GM18867 (cell line): ENCODE results near the gene PLCL2.

Source experiments
- ATAC-seq: cut with Tn5 transposase; IDR thresholded peaks from one replicate; pipeline ENCODE4 v1.9.1; 2021; ENCODE audit warnings: mild to moderate bottlenecking, moderate library complexity; ENCODE audit not compliant: unreplicated experiment

The PLCL2 gene

DNA sequence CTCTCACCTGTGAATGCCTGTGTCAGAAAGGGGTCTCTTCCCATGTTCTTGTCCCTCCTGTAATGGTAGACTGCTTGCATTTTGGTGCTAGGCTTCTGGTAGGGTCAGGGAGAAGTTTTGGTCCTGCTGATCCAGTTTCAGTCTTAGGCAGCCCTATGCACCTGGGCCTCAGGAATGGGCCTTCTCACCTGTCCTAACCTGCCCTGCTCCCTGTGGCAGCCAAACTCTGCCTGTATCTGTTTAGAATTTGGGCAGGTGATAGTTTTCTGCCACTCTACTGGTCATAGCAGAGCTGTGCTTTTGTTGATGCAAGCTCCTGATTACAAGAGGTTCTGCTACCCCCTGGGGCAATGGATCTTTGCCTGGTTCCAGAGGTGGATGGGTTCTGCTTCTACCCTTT, 118.7 kb downstream of the PLCL2 start:
- no peak for ATAC-seq

DNA sequence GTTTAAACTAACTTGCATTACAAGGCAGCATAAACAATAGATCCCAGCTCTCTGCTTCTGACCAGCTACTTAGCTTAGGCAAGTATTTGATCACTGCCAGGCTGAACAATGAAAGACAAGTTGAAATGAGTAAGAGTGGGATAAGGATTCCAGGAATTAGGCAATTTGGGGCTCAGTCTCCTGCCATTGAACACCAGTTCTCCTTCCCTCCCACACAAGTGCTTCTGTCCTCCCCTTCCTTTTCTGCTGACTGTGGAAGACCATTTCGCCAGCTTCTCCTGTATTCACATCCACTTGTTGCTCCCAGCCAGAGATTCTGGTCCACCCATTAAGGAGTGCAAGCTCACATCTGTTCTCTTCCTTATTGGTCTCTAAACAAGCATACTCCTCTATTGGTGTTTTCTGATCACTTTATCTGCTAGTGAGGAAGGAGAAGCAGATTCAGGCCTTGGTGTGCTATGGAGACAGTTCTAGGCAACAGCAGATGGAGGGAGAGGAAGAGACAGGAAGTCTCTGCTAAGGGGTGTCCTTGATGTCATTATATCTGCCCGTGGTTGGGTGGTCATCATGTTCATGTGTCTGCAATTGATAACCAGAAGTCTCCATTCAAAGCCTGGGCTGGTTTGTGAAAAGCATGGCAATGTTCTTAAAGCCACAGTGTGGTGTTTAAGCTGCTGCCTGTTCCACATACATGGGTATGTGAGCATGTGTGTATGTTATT, 121.5 kb downstream of the PLCL2 start:
- no peak for ATAC-seq

GRCh38 chr3:17007284-17007683, 122.5 kb downstream of the PLCL2 start:
- no peak for ATAC-seq

DNA sequence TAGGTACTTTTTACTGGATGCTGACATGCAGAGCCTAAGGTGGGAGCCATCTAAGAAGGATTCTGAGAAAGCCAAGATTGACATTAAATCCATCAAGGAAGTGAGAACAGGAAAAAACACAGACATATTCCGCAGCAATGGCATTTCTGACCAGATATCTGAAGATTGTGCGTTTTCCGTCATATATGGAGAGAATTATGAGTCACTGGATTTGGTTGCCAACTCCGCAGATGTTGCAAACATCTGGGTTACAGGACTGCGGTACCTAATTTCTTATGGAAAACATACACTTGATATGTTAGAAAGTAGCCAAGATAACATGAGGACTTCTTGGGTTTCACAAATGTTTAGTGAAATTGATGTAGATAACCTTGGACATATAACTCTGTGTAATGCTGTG, 125.1 kb downstream of the PLCL2 start:
- ATAC-seq: no peak

DNA sequence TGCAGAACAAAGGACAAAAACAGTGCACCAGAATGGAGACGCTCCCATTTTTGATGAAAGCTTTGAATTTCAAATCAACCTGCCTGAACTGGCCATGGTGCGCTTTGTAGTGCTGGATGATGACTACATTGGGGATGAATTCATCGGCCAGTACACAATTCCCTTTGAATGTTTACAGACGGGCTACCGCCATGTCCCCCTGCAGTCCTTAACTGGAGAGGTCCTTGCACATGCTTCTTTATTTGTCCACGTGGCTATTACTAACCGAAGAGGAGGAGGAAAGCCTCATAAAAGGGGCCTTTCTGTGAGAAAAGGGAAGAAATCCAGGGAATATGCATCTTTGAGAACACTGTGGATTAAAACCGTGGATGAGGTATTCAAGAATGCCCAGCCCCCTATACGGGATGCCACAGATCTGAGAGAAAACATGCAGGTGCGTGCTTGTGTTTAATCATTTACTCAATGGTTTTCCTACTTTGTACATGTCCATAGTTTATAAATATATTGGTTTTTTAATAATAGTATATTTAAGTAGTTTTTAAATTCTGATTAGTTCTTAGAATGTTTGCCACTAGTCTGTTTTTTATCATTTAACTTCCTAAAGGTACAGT, 127.1 kb downstream of the PLCL2 start:
- ATAC-seq: no peak

- no peak for ATAC-seq
Observed at GRCh38 chr3:17013050-17013449, 128.3 kb downstream of the PLCL2 start.

GRCh38 chr3:17013571-17013970, 128.8 kb downstream of the PLCL2 start:
- no peak for ATAC-seq

DNA sequence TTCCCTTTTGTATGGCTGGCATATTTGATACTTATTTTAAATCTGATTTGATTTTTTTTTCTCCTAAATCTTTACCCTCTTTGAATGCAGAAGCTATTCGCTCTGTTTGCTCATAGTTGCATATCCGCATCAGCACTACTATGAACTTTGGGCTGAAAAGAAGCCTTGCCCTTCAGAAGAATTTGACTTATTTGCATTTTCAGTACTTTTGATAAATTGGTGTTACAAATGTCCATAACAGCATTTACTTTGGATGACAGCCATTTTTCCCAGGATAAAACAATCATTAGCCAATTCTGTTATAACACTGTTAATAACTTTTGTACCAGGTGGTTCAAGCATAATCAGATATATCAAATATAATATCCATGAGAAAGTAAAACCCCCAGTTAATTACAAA, 129.5 kb downstream of the PLCL2 start:
- no peak for ATAC-seq

- ATAC-seq: no peak
Observed at GRCh38 chr3:17014709-17015108, 130.0 kb downstream of the PLCL2 start.

- no peak for ATAC-seq
Observed at GRCh38 chr3:17021614-17022013, 136.9 kb downstream of the PLCL2 start.

GRCh38 chr3:17023006-17023664, 138.4 kb downstream of the PLCL2 start:
- ATAC-seq: peak; percentile 91

DNA sequence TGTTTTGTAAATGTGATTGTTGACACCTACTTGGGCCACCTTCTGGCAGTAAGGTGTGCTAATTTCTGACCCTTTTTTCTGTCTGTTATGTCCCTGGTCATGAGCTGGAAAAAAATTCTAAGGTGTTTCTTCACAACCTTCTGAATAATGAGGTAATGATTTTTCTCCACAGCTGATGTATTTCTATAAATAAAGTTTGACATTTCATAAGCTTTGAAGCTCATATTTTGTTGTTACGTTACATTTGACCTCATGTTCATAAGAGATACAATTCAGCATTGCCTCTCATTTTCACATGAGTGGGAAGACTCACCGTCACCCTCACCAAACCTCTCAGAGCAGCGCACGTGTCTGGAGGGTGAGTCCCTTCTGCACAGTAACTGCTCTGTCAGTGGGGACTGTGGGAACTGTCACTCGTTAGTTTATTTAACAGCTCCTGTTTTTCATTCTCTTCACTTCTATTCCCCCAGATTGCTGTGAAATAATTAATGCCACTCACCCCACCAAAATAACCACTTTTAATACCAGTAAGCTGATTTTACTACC, 140.9 kb downstream of the PLCL2 start:
- ATAC-seq: no peak

DNA sequence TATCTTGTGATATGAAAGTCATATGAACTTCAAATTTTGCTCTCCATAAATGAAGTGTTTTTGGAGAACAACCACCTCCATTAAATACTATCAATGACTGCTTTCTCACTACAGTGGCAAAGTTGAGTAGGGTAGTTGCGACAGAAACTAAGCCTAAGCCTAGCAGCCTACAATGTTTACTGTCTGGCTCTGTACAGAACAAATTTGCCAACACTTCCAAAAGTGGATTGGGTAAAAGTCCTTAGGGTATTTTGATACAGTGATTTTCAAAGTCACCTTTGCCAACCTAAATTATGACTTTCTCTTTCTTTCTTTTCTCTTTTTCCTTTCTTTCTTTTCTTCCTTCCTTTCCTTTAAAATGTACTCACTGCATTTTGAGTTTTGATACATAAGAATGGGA, 142.6 kb downstream of the PLCL2 start:
- ATAC-seq: no peak

- ATAC-seq: no peak
Observed at GRCh38 chr3:17028363-17028762, 143.6 kb downstream of the PLCL2 start.

GRCh38 chr3:17030438-17030837, 145.7 kb downstream of the PLCL2 start:
- ATAC-seq: peak; percentile 64

DNA sequence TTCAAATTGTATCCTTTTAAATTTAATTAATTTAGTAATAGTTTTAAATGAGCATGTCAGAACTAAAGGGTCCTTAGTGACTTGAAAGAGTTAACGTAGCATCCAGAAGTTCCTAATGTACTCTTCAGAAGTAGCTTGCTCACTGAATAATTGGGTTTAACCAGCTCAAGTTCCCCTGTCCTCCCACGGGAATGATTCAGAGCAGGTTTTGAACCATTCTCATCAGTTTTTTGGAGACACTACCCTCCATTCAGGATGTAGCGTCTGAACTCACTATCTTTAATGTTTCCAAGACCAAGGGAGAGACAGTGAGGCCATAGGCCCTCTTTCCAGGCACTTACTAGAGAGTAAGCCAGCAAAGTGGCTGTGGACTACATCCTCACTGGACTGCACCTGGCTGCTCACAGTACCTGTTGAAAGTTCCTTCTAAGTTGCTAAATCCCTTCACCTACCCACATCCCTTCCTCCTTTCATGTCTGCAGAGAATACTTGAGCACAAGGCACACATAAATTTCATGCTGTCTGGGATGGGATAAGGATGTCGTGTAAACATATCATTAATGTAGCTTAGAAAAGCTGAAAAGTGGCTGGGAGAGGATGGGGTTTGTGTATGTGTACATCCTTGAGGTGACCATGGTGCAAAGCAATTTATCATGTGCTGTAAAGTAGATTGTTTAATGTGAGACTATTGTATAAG, 146.3 kb downstream of the PLCL2 start:
- no peak for ATAC-seq

- ATAC-seq: peak; percentile 51
Observed at GRCh38 chr3:17032407-17033034, 147.8 kb downstream of the PLCL2 start.

DNA sequence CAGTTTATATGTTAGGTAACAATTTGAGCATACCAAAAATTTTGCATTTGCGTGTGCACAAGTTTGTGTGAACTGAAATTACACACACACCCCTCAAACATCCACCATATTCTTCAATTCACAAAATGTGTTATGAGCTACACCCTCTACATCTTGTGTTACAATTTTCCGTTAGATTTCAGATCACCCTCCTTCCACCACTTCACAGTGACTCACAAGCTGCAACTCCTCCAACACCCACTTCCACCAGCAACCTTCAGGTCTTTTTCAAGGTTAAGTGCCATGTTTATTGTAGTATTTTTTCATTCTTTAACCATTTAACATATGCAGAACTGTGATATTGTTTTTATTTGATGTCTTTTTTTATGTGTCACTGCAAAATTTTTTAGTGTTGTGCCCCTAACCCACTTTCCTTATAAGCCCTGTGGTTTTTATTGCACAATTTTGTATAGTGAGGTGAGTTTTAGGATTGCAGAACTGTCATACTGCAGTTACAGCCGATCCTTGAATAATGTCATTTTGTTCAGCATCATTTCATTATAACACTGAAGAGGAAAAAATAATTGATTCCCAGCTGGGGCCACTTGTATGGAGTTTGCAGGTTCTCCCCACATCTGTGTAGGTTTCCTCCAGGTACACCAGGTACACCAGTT, 148.9 kb downstream of the PLCL2 start:
- ATAC-seq: no peak

DNA sequence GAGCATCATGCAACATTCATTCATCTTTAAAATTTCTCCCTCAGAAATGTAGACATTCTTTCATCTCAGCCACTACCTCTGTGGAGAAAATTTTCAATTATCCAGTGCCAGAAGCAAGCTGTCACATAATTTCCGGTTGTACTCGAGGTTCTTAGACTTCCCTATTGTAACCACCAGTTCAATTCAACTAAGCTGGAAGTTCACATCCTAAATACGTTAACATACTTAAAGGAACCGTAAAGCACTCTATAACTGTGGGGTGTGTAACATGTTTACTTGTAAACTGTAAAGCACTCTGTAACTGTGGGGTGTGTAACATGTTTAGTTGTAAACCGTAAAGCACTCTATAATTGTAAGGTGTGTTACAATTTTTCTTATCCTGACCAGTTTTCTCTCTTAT, 150.3 kb downstream of the PLCL2 start:
- no peak for ATAC-seq

- ATAC-seq: no peak
Observed at GRCh38 chr3:17035966-17036365, 151.2 kb downstream of the PLCL2 start.
